GM11168 (cell line): Measurements from ENCODE around the gene MLLT3.

Experiments
- in situ Hi-C: fragments of 300-500 bp; cut with MboI; formaldehyde crosslinking; loops from one replicate; pipeline ENCODE4 v1.12.0; 2022; ENCODE audit warnings: low sequenced_read_pairs; ENCODE audit not compliant: unreplicated experiment

MLLT3 gene

GRCh38 chr9:20566401-20566800 lies 55.9 kb downstream of the MLLT3 start:
- in situ Hi-C loops: no loop called here

DNA sequence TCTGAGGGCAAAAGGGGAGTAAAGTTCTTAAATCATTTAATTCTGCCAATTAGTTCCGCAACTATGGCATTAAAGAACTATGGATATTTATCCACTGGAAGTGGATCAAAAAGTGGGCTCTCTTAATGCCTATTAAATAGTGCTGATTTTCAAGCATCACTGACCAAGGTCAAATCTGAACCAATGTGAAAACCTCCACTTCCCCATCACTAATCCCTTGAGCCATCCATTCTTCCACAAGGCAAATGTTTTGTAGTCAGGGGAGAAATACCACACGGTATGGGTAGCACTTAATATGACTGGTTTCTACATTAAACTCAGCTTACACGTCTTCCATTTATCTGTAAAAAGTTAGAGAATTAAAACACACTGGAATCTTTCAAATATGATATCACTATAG lies 57.6 kb downstream of the MLLT3 start:
- in situ Hi-C loops: no loop called here

GRCh38 chr9:20563917-20564316 lies 58.4 kb downstream of the MLLT3 start:
- in situ Hi-C loops: no loop called here

DNA sequence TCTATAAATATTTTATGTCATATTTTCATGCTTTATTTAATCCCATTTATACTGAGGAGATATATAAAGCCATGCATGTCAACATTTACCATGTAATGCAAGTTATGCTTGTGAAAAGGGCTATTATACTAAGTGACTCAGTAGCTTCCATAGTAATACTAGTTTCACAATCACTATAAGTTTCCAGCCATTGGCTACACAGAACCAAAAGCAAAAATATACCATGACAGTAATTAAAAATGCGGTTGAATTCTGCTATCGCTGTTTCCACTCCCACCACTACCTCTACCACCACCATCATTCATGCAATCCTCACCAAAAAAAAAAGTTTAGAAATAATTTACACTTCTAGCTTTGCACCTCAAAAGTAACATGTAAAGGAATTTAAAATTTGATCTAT lies 60.2 kb downstream of the MLLT3 start:
- in situ Hi-C loops: no loop called here

GRCh38 chr9:20561531-20561930 lies 60.8 kb downstream of the MLLT3 start:
- in situ Hi-C loops: no loop called here

GRCh38 chr9:20559231-20559890 lies 62.9 kb downstream of the MLLT3 start:
- in situ Hi-C loops: no loop called here

GRCh38 chr9:20558566-20559016 lies 63.7 kb downstream of the MLLT3 start:
- in situ Hi-C loops: no loop called here

DNA sequence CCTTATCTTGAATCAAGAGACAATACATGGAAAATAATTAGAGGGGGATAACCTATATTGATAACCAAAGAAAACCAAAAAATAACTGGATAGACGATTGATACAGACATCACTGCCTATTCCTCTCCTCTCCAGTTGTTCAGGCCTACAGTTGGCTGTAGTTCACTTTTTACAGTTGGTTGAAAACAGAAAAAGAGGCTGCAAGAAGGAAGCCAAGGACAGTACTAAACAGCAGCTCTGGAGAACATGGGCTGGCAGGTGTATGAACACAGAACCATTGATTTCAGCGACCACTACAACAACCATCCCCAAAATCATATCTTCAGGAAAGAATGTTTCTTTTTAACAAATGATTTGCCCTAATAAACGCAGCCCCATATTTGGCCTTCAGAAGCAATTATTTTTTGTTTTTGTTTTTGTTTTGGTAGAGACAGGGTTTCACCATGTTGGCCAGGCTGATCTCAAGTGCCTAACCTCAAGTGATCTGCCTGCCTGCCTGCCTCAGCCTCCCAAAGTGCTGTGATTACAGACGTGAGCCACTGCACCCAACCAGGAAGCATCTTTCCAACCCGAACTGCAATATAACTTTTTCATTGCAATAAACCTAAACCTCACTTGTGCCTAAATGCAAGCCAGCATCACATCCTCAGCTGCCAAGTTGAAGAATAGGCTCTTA lies 64.3 kb downstream of the MLLT3 start:
- in situ Hi-C loops: no loop called here

GRCh38 chr9:20557285-20557684 lies 65.0 kb downstream of the MLLT3 start:
- in situ Hi-C loops: no loop called here

DNA sequence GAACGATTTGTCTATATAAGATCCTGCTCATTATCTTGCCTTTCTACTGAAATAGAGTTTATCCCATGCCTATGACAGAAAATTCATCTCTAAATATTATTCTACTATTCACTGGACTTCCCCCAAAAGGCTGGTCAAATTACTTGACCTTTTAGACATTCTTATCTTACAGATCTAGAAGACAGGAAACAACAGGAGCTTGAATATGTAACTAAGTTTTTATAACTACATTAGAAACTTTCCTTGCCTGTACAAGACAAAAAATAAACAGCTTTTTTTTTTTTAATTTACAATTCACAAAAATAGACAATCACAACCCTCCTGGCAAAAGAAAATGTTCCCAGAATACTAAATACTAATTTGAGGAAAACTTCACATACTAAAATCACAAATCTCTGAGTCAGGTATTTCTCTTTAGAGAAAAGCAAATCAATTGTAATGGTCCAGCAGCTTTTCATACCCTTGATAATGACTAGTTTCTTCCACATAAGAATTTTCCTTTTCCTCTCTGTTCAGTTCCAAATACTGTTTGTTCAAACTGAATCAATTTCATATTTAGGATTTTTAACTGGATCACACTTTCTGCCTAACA lies 68.6 kb downstream of the MLLT3 start:
- in situ Hi-C loops: no loop called here

- in situ Hi-C loops: no loop called here
These were observed 69.3 kb downstream of the MLLT3 start for GRCh38 chr9:20552874-20553557.

DNA sequence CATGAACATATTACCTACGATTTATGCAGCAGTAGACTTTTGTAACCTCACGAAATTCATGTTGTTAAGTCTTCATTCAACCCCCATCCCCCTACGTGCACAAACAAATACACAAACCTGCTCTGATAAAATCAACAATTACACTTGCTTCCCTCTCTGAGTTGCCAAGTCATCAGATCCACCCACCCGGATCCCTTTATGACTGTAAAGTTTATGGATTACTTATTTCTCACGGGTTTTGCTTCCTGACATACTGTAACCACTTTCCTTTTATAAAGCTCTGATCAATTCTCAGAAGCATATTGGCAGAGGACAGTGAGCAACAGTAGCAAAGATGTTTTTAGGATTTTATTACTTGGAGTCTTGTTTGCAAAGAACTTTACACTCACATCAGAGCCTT lies 70.5 kb downstream of the MLLT3 start:
- in situ Hi-C loops: no loop called here

- in situ Hi-C loops: no loop called here
These were observed 71.1 kb downstream of the MLLT3 start for GRCh38 chr9:20551236-20551635.

DNA sequence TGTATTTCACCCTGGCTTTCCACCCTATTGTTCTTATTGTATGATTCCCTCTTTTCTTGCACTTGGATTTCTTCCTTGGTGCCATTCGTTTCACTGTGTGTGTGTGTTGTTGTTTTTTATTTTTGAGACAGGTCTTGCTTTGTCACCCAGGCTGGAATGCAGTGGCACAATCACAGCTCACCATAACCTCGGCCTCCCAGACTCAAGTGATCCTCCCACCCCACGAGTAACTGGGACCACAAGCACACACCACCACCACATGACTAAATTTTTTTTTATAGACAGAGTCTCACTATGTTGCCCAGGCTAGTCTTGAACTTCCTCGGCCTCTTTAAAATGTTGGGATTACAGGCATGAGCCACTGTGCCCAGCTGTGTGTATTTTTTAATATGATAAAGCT lies 72.0 kb downstream of the MLLT3 start:
- in situ Hi-C loops: no loop called here

DNA sequence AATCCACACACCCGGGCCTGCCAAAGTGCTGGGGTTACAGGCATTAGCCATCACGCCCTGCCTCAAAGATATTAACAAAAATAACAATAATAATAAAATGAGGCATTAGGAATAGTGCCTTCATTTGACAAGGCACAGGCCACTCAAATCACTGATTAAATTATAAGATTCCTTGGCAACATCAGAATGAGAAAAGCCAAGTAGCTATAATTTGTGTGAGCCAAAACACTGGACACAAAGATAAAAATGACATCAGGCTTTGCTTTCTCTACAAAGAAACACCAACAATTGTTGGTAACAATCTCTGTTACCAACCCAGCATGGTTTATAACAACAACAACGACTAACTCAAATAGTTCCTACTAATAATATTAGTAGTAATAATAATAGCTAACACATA lies 73.2 kb downstream of the MLLT3 start:
- in situ Hi-C loops: no loop called here

GRCh38 chr9:20545023-20545622 lies 77.2 kb downstream of the MLLT3 start:
- in situ Hi-C loops: no loop called here

- in situ Hi-C loops: no loop called here
These were observed 82.0 kb downstream of the MLLT3 start for GRCh38 chr9:20540169-20540863.

GRCh38 chr9:20538956-20539355 lies 83.3 kb downstream of the MLLT3 start:
- in situ Hi-C loops: no loop called here

DNA sequence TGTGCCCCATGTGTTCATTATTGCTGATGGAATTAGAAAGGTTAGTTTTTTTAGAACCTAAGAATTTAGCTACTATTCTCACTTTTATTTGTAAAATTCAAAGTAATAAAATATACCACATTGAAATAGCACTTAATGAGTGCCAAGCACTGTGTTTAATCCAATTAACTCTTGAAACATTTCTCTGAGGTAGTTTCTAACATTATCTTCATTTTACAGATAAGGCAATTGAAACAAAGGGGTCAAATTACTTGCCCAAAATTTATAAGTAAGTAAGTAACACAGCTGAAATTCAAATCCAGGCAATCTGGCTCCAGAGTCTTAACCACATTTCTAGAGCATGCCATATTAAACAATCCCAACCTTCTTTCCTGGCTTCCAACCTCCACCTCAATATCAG lies 84.2 kb downstream of the MLLT3 start:
- in situ Hi-C loops: no loop called here

DNA sequence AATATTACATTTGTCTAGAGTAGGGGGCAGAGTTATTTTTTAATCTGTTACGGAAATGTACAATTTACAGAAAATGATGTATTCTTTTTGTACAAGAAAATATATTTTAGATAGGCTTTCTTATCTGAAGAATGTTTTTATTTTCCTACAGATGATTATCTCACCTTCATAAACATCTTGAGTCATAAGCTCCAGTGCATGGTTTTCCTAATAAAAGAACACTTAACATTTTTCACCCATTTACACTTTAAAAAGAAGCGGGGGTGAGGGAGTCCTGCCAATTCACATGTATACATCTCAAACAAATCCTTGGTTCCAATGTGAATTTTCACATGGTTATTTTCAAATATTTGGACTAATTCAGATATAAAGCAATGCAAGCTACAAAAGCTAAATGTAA lies 85.0 kb downstream of the MLLT3 start:
- in situ Hi-C loops: no loop called here
